Activated CD4-positive, alpha-beta T cell treated with anti-CD3 and anti-CD28 coated beads, Interleukin-10, Interleukin-2, amounts not matched to agents 100 ng/mL and 50 ng/mL, durations not matched to agents 16 hours and 8 hours (primary cell): ENCODE measurements around the gene TUT4.

Source experiments
- DNase-seq: peaks from one replicate; pipeline ENCODE4 v3.0.0-alpha.2; 2020

The TUT4 gene

GRCh38 chr1:52531249-52531872, 21.5 kb downstream of the TUT4 start:
- DNase-seq = no peak

- no peak for DNase-seq
Observed at GRCh38 chr1:52530563-52531144, 22.2 kb downstream of the TUT4 start.

GRCh38 chr1:52523376-52523775, 29.5 kb downstream of the TUT4 start:
- DNase-seq = peak; percentile 20

GRCh38 chr1:52520148-52520547, 32.7 kb downstream of the TUT4 start:
- DNase-seq = peak; percentile 64

- no peak for DNase-seq
Observed at GRCh38 chr1:52518962-52519361, 33.9 kb downstream of the TUT4 start.

GRCh38 chr1:52511851-52512615, 40.9 kb downstream of the TUT4 start:
- DNase-seq = peak; percentile 48

- DNase-seq = no peak
Observed at GRCh38 chr1:52511439-52511838, 41.5 kb downstream of the TUT4 start.

- no peak for DNase-seq
Observed at GRCh38 chr1:52506920-52507546, 45.9 kb downstream of the TUT4 start.

GRCh38 chr1:52506349-52506748, 46.5 kb downstream of the TUT4 start:
- DNase-seq = no peak

- DNase-seq = no peak
Observed at GRCh38 chr1:52504720-52505119, 48.2 kb downstream of the TUT4 start.

- no peak for DNase-seq
Observed at GRCh38 chr1:52503706-52504105, 49.2 kb downstream of the TUT4 start.

GRCh38 chr1:52502789-52503188, 50.1 kb downstream of the TUT4 start:
- no peak for DNase-seq

GRCh38 chr1:52487632-52488031, 65.3 kb downstream of the TUT4 start:
- no peak for DNase-seq

- DNase-seq = no peak
Observed at GRCh38 chr1:52482326-52483004, 70.4 kb downstream of the TUT4 start.

GRCh38 chr1:52479076-52479475, 73.8 kb downstream of the TUT4 start:
- no peak for DNase-seq

GRCh38 chr1:52477876-52478275, 75.0 kb downstream of the TUT4 start:
- DNase-seq = no peak

- DNase-seq = no peak
Observed at GRCh38 chr1:52476943-52477342, 75.9 kb downstream of the TUT4 start.

- no peak for DNase-seq
Observed at GRCh38 chr1:52474807-52475206, 78.1 kb downstream of the TUT4 start.

- no peak for DNase-seq
Observed at GRCh38 chr1:52473039-52473438, 79.9 kb downstream of the TUT4 start.

- DNase-seq = no peak
Observed at GRCh38 chr1:52472384-52472783, 80.5 kb downstream of the TUT4 start.

GRCh38 chr1:52469108-52469507, 83.8 kb downstream of the TUT4 start:
- no peak for DNase-seq

GRCh38 chr1:52463891-52464290, 89.0 kb downstream of the TUT4 start:
- DNase-seq = no peak

- no peak for DNase-seq
Observed at GRCh38 chr1:52461821-52462220, 91.1 kb downstream of the TUT4 start.
